ENCODE measurements around the gene FCER2. TPM values are rescaled to one million over a fixed set of nuclear protein-coding genes. Genes with fewer than 3 reads are reported as not detected.

The FCER2 gene
- total and polyA plus RNA-seq, 4 donors: 0.27 to 0.59 (median 0.50) TPM; not detected in 1

- 64% methylated on average over 18 of the region's 24 CpGs for WGBS (ENCODE audit: insufficient coverage)
- no peaks in the 10 kb centered on the region for H3K27me3 ChIP-seq (ENCODE audit: control insufficient read depth, insufficient read depth, low read length)
These were observed 3.7 kb upstream of the FCER2 start for GRCh38 chr19:7705387-7706187.

GRCh38 chr19:7704280-7705060 is 2.5 kb upstream of the FCER2 start:
- 78% methylated on average over 6 of the region's 6 CpGs for WGBS (ENCODE audit: insufficient coverage)
- Histone ChIP-seq H3K36me3 (ENCODE audit: control insufficient read depth, insufficient read depth, low read length) (no peaks in the 10 kb centered on the region), H3K27me3 (ENCODE audit: control insufficient read depth, insufficient read depth, low read length) (peaks cover 1% of the 10 kb centered on the region), H3K4me3 (ENCODE audit: low read depth, low read length) (no peak overlapping the region), H3K4me1 (ENCODE audit: control insufficient read depth, insufficient read depth, low read length) (no peaks in the 10 kb centered on the region), H3K27ac (ENCODE audit: low read depth, low read length) (no peak overlapping the region), H3K9me3 (ENCODE audit: control insufficient read depth, insufficient read depth, low read length) (no peaks in the 10 kb centered on the region)
- no peak for DNase-seq (ENCODE audit: low read depth in 4 of 6, low spot score in 6 of 6)

More at GRCh38 chr19:7705387-7706187, 3.7 kb upstream of the FCER2 start:
- no peaks in the 10 kb centered on the region for H3K36me3 ChIP-seq (ENCODE audit: control insufficient read depth, insufficient read depth, low read length)
- H3K4me1 ChIP-seq (ENCODE audit: control insufficient read depth, insufficient read depth, low read length): no peaks in the 10 kb centered on the region
- H3K27ac ChIP-seq (ENCODE audit: low read depth, low read length): no peak overlapping the region
- no peaks in the 10 kb centered on the region for H3K9me3 ChIP-seq (ENCODE audit: control insufficient read depth, insufficient read depth, low read length)
- DNase-seq (ENCODE audit: low read depth in 4 of 6, low spot score in 6 of 6): no peak
- no peak overlapping the region for H3K4me3 ChIP-seq (ENCODE audit: low read depth, low read length)

GRCh38 chr19:7703332-7703731 is 1.4 kb upstream of the FCER2 start:
- Histone ChIP-seq H3K27me3 (ENCODE audit: control insufficient read depth, insufficient read depth, low read length) (peaks cover 10% of the 10 kb centered on the region), H3K4me3 (ENCODE audit: low read depth, low read length) (no peak overlapping the region), H3K36me3 (ENCODE audit: control insufficient read depth, insufficient read depth, low read length) (no peaks in the 10 kb centered on the region), H3K27ac (ENCODE audit: low read depth, low read length) (no peak overlapping the region), H3K4me1 (ENCODE audit: control insufficient read depth, insufficient read depth, low read length) (no peaks in the 10 kb centered on the region), H3K9me3 (ENCODE audit: control insufficient read depth, insufficient read depth, low read length) (no peaks in the 10 kb centered on the region)
- 64% methylated on average over 8 of the region's 8 CpGs for WGBS (ENCODE audit: insufficient coverage)
- DNase-seq (ENCODE audit: low read depth in 4 of 6, low spot score in 6 of 6): no peak

- H3K27me3 ChIP-seq (ENCODE audit: control insufficient read depth, insufficient read depth, low read length): peaks cover 18% of the 10 kb centered on the region
These were observed 780 bp downstream of the FCER2 start for GRCh38 chr19:7701049-7701653.

GRCh38 chr19:7699417-7700401 is 2.2 kb downstream of the FCER2 start:
- no peak for DNase-seq (ENCODE audit: low read depth in 4 of 6, low spot score in 6 of 6)
- Histone ChIP-seq H3K4me3 (ENCODE audit: low read depth, low read length) (no peak overlapping the region), H3K36me3 (ENCODE audit: control insufficient read depth, insufficient read depth, low read length) (no peaks in the 10 kb centered on the region), H3K27me3 (ENCODE audit: control insufficient read depth, insufficient read depth, low read length) (peaks cover 18% of the 10 kb centered on the region), H3K4me1 (ENCODE audit: control insufficient read depth, insufficient read depth, low read length) (no peaks in the 10 kb centered on the region), H3K27ac (ENCODE audit: low read depth, low read length) (no peak overlapping the region), H3K9me3 (ENCODE audit: control insufficient read depth, insufficient read depth, low read length) (no peaks in the 10 kb centered on the region)
- WGBS (ENCODE audit: insufficient coverage): 66% methylated on average over 7 of the region's 15 CpGs

More at GRCh38 chr19:7701049-7701653, 780 bp downstream of the FCER2 start:
- no peak overlapping the region for H3K27ac ChIP-seq (ENCODE audit: low read depth, low read length)
- no peak for DNase-seq (ENCODE audit: low read depth in 4 of 6, low spot score in 6 of 6)
- no peaks in the 10 kb centered on the region for H3K36me3 ChIP-seq (ENCODE audit: control insufficient read depth, insufficient read depth, low read length)
- 88% methylated on average over 11 of the region's 12 CpGs for WGBS (ENCODE audit: insufficient coverage)
- no peaks in the 10 kb centered on the region for H3K9me3 ChIP-seq (ENCODE audit: control insufficient read depth, insufficient read depth, low read length)
- H3K4me1 ChIP-seq (ENCODE audit: control insufficient read depth, insufficient read depth, low read length): no peaks in the 10 kb centered on the region
- no peak overlapping the region for H3K4me3 ChIP-seq (ENCODE audit: low read depth, low read length)

GRCh38 chr19:7699003-7699402 is 2.9 kb downstream of the FCER2 start:
- H3K9me3 ChIP-seq (ENCODE audit: control insufficient read depth, insufficient read depth, low read length): no peaks in the 10 kb centered on the region
- WGBS (ENCODE audit: insufficient coverage): 39% methylated on average over 1 of the region's 2 CpGs
- no peak for DNase-seq (ENCODE audit: low read depth in 4 of 6, low spot score in 6 of 6)
- no peaks in the 10 kb centered on the region for H3K36me3 ChIP-seq (ENCODE audit: control insufficient read depth, insufficient read depth, low read length)
- H3K27me3 ChIP-seq (ENCODE audit: control insufficient read depth, insufficient read depth, low read length): peaks cover 18% of the 10 kb centered on the region
- no peaks in the 10 kb centered on the region for H3K4me1 ChIP-seq (ENCODE audit: control insufficient read depth, insufficient read depth, low read length)
- no peak overlapping the region for H3K4me3 ChIP-seq (ENCODE audit: low read depth, low read length)
- no peak overlapping the region for H3K27ac ChIP-seq (ENCODE audit: low read depth, low read length)

- no peak overlapping the region for H3K27ac ChIP-seq (ENCODE audit: low read depth, low read length)
- H3K36me3 ChIP-seq (ENCODE audit: control insufficient read depth, insufficient read depth, low read length): no peaks in the 10 kb centered on the region
- no peak overlapping the region for H3K4me3 ChIP-seq (ENCODE audit: low read depth, low read length)
- DNase-seq (ENCODE audit: low read depth in 4 of 6, low spot score in 6 of 6): no peak
- no peaks in the 10 kb centered on the region for H3K4me1 ChIP-seq (ENCODE audit: control insufficient read depth, insufficient read depth, low read length)
- peaks cover 18% of the 10 kb centered on the region for H3K27me3 ChIP-seq (ENCODE audit: control insufficient read depth, insufficient read depth, low read length)
- 42% methylated on average over 9 of the region's 11 CpGs for WGBS (ENCODE audit: insufficient coverage)
- no peaks in the 10 kb centered on the region for H3K9me3 ChIP-seq (ENCODE audit: control insufficient read depth, insufficient read depth, low read length)
These were observed 3.3 kb downstream of the FCER2 start for GRCh38 chr19:7698583-7698982.

- Histone ChIP-seq H3K9me3 (ENCODE audit: control insufficient read depth, insufficient read depth, low read length) (no peaks in the 10 kb centered on the region), H3K36me3 (ENCODE audit: control insufficient read depth, insufficient read depth, low read length) (no peaks in the 10 kb centered on the region), H3K4me3 (ENCODE audit: low read depth, low read length) (no peak overlapping the region), H3K4me1 (ENCODE audit: control insufficient read depth, insufficient read depth, low read length) (no peaks in the 10 kb centered on the region), H3K27ac (ENCODE audit: low read depth, low read length) (no peak overlapping the region), H3K27me3 (ENCODE audit: control insufficient read depth, insufficient read depth, low read length) (peaks cover 18% of the 10 kb centered on the region)
- 87% methylated on average over 10 of the region's 10 CpGs for WGBS (ENCODE audit: insufficient coverage)
- no peak for DNase-seq (ENCODE audit: low read depth in 4 of 6, low spot score in 6 of 6)
These were observed 4.1 kb downstream of the FCER2 start for GRCh38 chr19:7697721-7698287.

All from spinal cord (tissue), 10 donors.